Measurements from ENCODE around the gene MDK. TPM values are rescaled to one million over a fixed set of nuclear protein-coding genes. Genes with fewer than 3 reads are reported as not detected.

MDK gene
- polyA plus RNA-seq, 2 of the 4 experiments (the other 2 are of a cell fraction) = 13.6 to 18.4 TPM

GRCh38 chr11:46386005-46386578 is 4.6 kb downstream of the MDK start:
- H3K4me1 ChIP-seq = peaks cover 27% of the 10 kb centered on the region
- H3K4me2 ChIP-seq = no peak overlapping the region
- H3K27ac ChIP-seq = no peak overlapping the region
- 91% methylated on average over 25 of the region's 25 CpGs for WGBS (ENCODE audit: missing lambda C conversion rate)
- CTCF ChIA-PET = interaction anchor here (1.0 to 10.2 kb wide), 7 partner anchors 13 to 233 kb away, joined by 3 to 220 read pairs (median 35); partner anchors contain the start of genes ATG13 and MDK
- H3K9me3 ChIP-seq = no peaks in the 10 kb centered on the region
- FAIRE-seq = no peak
- no peak overlapping the region for H3K4me3 ChIP-seq
- no peak for DNase-seq (ENCODE audit: low read depth in 1 of 2, low spot score in 1 of 2)
- TF ChIP-seq E2F6 (IDR thresholded peaks at IDR 0.05; ENCODE audit: borderline replicate concordance, low read depth) (no peak), HOXA7 (CRISPR knock-in tag; IDR thresholded peaks at IDR 0.05) (no peak), TP53 (CRISPR knock-in tag; IDR thresholded peaks at IDR 0.05) (no peak), RCOR1 (IDR thresholded peaks at IDR 0.05; ENCODE audit: low read depth, low read length) (no peak), NFE2L2 (conservative IDR thresholded peaks at IDR 0.05; ENCODE audit: low read length) (no peak), JUNB (IDR thresholded peaks at IDR 0.05) (no peak), ZNF302 (CRISPR knock-in tag; IDR thresholded peaks at IDR 0.05) (no peak), HES2 (IDR thresholded peaks at IDR 0.05) (no peak), CBX2 (IDR thresholded peaks at IDR 0.05; ENCODE audit: borderline replicate concordance, low read depth) (no peak), ZC3H11A (IDR thresholded peaks at IDR 0.05) (no peak), RFX5 (IDR thresholded peaks at IDR 0.05) (no peak), USF2 (IDR thresholded peaks at IDR 0.05) (no peak), SMC3 (IDR thresholded peaks at IDR 0.05) (no peak), FOXS1 (CRISPR knock-in tag; IDR thresholded peaks at IDR 0.05) (no peak), EP300 (IDR thresholded peaks at IDR 0.05) (no peak), SREBF2 (IDR thresholded peaks at IDR 0.05) (no peak), RARB (CRISPR knock-in tag; IDR thresholded peaks at IDR 0.05) (no peak), HOXB13 (CRISPR knock-in tag; IDR thresholded peaks at IDR 0.05; ENCODE audit: low read depth) (no peak), KDM5A (IDR thresholded peaks at IDR 0.05) (no peak), POLR2AphosphoS2 (conservative IDR thresholded peaks at IDR 0.05; ENCODE audit: low read length) (no peak)
- POLR2A ChIA-PET = no interaction called here
- no peak for ATAC-seq

GRCh38 chr11:46386674-46387073 is 5.2 kb downstream of the MDK start:
- TF ChIP-seq FOSL2 (IDR thresholded peaks at IDR 0.05) (no peak), FOSL2 (CRISPR knock-in tag; IDR thresholded peaks at IDR 0.05) (peak; percentile 21; the same call in 1 of the 2 replicates), BHLHE40 (IDR thresholded peaks at IDR 0.05; ENCODE audit: low read depth, low read length) (no peak), E2F6 (IDR thresholded peaks at IDR 0.05; ENCODE audit: borderline replicate concordance, low read depth) (no peak), MAX (IDR thresholded peaks at IDR 0.05) (no peak)
- Histone ChIP-seq H3K9me3 (no peaks in the 10 kb centered on the region), H3K4me2 (no peak overlapping the region), H3K4me1 (peaks cover 29% of the 10 kb centered on the region), H3K4me3 (no peak overlapping the region), H3K27ac (no peak overlapping the region)
- DNase-seq (ENCODE audit: low read depth in 1 of 2, low spot score in 1 of 2) (peak in 1 of 2 experiments; percentile 41), FAIRE-seq (no peak), ATAC-seq (no peak)
- ChIA-PET CTCF (interaction anchor here (1.0 to 10.2 kb wide), 9 partner anchors 12 to 233 kb away, joined by 3 to 220 read pairs (median 15); partner anchors contain the start of genes ATG13 and MDK), POLR2A (no interaction called here)
- WGBS (ENCODE audit: missing lambda C conversion rate) = 65% methylated on average over 4 of the region's 4 CpGs

Data from A549 (cell line).